Ishikawa (cell line): ENCODE data around the gene STMN1.

Experiments
- CEBPB ChIP-seq: IDR thresholded peaks from 2 replicates; pipeline ENCODE4 v1.6.1; 2012
- CREB1 ChIP-seq: IDR thresholded peaks from 2 replicates; pipeline ENCODE4 v1.6.1; 2012; ENCODE audit warnings: low read depth
- EGR1 ChIP-seq: IDR thresholded peaks from 2 replicates; pipeline ENCODE4 v1.6.1; 2012
- EP300 ChIP-seq: IDR thresholded peaks from 2 replicates; pipeline ENCODE4 v1.6.1; 2012; ENCODE audit warnings: borderline replicate concordance
- FOXM1 ChIP-seq: IDR thresholded peaks from 2 replicates; pipeline ENCODE4 v1.6.1; 2012; ENCODE audit warnings: low read depth, borderline replicate concordance
- NFIC ChIP-seq: IDR thresholded peaks from 2 replicates; pipeline ENCODE4 v1.6.1; 2012
- RAD21 ChIP-seq: IDR thresholded peaks from 2 replicates; pipeline ENCODE4 v1.6.1; 2012; ENCODE audit warnings: low read depth
- TAF1 ChIP-seq: IDR thresholded peaks from 2 replicates; pipeline ENCODE4 v1.6.1; 2012; ENCODE audit warnings: low read depth, mild to moderate bottlenecking
- TCF12 ChIP-seq: IDR thresholded peaks from 2 replicates; pipeline ENCODE4 v1.6.1; 2012; ENCODE audit warnings: low read depth
- TEAD4 ChIP-seq: IDR thresholded peaks from 2 replicates; pipeline ENCODE4 v1.6.1; 2012
- YY1 ChIP-seq: IDR thresholded peaks from 2 replicates; pipeline ENCODE4 v1.6.1; 2012; ENCODE audit warnings: low read depth
- ZBTB7A ChIP-seq: IDR thresholded peaks from 2 replicates; pipeline ENCODE4 v1.6.1; 2012; ENCODE audit warnings: low read depth
- TF ChIP-seq, protein P1 (sequence below): IDR thresholded peaks from 2 replicates; pipeline ENCODE4 v1.6.1; 2012
- TF ChIP-seq, protein P2 (sequence below): IDR thresholded peaks from 2 replicates; pipeline ENCODE4 v1.6.1; 2012
- TF ChIP-seq, protein P3 (sequence below): IDR thresholded peaks from 2 replicates; pipeline ENCODE4 v1.6.1; 2012; ENCODE audit warnings: low read depth, mild to moderate bottlenecking

STMN1 gene

DNA sequence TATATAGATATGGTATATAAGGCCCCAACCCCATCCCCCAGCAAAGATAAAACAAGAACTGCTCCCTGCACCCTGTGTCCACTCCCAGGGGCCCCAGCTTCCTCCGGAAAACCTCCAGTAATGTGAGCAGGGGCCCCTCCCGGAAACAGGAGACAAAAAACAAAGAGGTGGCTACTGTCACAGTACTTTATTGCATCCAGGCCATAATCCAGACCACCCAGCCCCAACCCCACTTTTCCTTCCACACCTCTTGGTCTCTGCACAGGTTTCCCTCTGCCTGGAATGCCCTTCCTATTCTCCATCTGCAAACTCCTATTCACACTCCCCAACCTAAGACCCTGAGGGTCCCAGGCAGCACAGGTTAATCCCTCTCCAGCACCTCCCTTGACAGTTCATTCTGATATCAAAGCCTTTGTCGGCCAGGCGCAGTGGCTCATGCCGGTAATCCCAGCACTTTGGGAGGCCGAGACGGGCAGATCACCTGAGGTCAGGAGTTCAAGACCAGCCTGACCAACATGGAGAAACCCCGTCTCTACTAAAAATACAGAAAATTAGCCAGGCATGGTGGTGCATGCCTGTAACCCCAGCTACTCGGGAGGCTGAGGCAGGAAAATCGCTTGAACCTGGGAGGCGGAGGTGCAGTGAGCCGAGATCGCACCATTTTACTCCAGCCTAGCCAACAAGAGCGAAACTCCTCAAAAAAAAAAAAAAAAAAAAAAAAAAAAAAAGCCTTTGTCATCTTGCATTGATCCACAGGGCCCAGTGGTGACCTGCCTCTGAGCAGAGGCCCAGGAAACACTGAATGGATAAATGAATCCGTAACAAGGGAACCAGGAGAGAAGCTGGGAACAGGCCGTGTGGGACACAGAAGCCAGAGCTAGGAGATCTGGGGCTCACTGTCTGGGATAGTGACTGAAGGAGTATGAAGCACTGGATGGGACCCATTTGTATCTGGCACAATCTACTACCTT is 44.6 kb downstream of the STMN1 start:
- TF ChIP-seq, protein P1, sequence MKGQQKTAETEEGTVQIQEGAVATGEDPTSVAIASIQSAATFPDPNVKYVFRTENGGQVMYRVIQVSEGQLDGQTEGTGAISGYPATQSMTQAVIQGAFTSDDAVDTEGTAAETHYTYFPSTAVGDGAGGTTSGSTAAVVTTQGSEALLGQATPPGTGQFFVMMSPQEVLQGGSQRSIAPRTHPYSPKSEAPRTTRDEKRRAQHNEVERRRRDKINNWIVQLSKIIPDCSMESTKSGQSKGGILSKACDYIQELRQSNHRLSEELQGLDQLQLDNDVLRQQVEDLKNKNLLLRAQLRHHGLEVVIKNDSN, result no peak
- no peak for TF ChIP-seq YY1
- TF ChIP-seq NFIC, result no peak
- TF ChIP-seq EGR1, result no peak
- TF ChIP-seq ZBTB7A, result no peak
- TF ChIP-seq FOXM1, result no peak
- no peak for TF ChIP-seq EP300
- no peak for TF ChIP-seq TAF1

DNA sequence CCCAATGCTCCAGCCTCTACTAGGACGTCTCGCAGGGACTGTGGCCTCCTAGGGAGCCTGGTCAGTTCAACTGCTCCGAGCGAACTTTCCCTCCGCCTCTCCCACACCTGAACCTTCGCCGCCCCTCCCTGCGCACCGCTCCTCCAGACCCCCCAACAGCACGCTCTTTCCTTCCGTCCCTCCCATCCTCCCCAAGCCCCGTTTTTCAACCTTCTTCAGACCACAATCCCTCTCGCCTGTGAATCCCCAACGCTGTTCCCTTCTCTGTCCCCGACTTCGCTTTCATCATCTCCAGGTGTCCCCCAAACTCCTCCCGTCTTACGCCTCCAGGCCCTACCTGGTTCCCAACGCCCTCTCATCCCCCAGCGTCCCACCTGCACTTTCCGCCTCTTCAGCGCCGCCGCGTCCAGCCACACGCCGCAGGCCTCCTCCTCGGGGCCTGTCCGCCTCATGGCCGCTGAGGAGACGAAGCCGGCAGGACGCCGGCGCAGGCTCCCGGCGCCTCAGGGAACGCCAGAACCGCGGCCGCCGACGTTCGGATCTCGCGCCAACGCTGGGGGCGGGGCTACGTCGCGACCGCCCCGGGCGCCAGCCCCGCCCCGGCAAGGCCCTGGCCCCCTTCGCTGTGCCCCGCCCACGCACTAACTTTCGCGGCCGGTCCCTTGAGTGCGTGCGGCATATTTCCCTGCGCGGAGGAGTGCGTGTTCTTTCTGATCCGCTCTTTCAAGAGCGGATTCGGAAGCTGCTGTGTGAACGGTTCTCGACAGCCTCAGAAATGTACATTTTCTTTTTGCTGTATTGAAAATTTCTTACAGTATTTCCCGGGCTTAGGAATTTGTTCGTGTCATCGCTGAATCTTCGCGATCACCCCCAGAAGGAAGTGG is 47.1 kb downstream of the STMN1 start, which contains the start of gene AUNIP:
AUNIP (minus strand) TSS at position 552 of the 884 bp plus-strand sequence; CDS start at position 452, 100 bp downstream.
- no peak; the same call in 1 of the 2 replicates for TF ChIP-seq EP300
- TF ChIP-seq CEBPB, result no peak; the same call in 1 of the 2 replicates
- peak; percentile 79 for TF ChIP-seq TAF1
- TF ChIP-seq, protein P2, sequence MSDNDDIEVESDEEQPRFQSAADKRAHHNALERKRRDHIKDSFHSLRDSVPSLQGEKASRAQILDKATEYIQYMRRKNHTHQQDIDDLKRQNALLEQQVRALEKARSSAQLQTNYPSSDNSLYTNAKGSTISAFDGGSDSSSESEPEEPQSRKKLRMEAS, result peak; percentile 95
- TF ChIP-seq NFIC, result no peak
- TF ChIP-seq, protein P1, result no peak
- peak; percentile 84 for TF ChIP-seq YY1
- TF ChIP-seq TEAD4, result no peak; the same call in 1 of the 2 replicates
- 0 out of 2 replicates have a peak, but pooled peaks have one; percentile 45 for TF ChIP-seq TCF12
- no peak; the same call in 1 of the 2 replicates for TF ChIP-seq ZBTB7A
- peak; percentile 93 for TF ChIP-seq EGR1

DNA sequence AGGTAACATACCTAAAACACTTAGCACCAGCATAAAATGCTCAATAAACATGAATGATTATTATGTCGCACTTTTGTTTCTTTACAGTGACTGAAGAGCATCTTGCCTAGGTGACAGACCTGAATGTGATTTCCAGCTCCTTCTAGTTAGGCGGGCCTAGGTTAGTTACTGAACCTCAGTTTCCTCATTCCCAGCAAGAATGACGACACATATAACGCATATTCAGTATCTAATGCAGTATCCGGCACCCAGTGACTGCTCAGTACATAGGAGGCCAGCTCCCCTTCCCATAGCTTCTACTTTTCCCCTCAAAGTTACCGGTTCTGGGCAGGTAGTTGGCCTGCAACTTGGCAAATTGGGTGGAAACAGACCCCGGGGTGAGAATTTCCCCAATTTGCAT is 47.7 kb downstream of the STMN1 start:
- 0 out of 2 replicates have a peak, but pooled peaks have one; percentile 11 for TF ChIP-seq TEAD4
- no peak for TF ChIP-seq RAD21

DNA sequence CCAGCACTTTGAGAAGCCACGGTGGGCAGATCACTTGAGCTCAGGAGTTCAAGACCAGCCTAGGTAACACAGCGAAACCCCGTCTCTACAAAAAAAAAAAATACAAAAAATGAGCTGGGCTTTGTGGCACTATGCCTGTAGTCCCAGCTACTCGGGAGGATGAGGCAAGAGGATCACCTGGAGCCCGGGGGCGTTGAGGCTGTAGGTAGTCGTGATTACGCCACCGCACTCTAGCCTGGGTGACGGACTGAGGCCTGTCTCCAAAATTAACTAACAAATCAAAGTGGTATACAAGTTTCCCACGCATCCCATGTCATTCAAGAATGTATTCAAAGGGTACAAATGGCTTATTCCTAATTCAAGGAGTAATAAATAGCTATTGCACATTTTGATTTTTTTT is 49.4 kb downstream of the STMN1 start:
- TF ChIP-seq, protein P3, sequence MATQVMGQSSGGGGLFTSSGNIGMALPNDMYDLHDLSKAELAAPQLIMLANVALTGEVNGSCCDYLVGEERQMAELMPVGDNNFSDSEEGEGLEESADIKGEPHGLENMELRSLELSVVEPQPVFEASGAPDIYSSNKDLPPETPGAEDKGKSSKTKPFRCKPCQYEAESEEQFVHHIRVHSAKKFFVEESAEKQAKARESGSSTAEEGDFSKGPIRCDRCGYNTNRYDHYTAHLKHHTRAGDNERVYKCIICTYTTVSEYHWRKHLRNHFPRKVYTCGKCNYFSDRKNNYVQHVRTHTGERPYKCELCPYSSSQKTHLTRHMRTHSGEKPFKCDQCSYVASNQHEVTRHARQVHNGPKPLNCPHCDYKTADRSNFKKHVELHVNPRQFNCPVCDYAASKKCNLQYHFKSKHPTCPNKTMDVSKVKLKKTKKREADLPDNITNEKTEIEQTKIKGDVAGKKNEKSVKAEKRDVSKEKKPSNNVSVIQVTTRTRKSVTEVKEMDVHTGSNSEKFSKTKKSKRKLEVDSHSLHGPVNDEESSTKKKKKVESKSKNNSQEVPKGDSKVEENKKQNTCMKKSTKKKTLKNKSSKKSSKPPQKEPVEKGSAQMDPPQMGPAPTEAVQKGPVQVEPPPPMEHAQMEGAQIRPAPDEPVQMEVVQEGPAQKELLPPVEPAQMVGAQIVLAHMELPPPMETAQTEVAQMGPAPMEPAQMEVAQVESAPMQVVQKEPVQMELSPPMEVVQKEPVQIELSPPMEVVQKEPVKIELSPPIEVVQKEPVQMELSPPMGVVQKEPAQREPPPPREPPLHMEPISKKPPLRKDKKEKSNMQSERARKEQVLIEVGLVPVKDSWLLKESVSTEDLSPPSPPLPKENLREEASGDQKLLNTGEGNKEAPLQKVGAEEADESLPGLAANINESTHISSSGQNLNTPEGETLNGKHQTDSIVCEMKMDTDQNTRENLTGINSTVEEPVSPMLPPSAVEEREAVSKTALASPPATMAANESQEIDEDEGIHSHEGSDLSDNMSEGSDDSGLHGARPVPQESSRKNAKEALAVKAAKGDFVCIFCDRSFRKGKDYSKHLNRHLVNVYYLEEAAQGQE, result no peak
- TF ChIP-seq, protein P1, result no peak
- TF ChIP-seq TEAD4, result no peak
- TF ChIP-seq, protein P2, result no peak
- no peak for TF ChIP-seq YY1
- no peak for TF ChIP-seq FOXM1
- TF ChIP-seq EP300, result no peak
- TF ChIP-seq TCF12, result no peak
- no peak for TF ChIP-seq NFIC
- no peak for TF ChIP-seq TAF1
- no peak for TF ChIP-seq CEBPB
- TF ChIP-seq CREB1, result no peak
- TF ChIP-seq EGR1, result no peak

DNA sequence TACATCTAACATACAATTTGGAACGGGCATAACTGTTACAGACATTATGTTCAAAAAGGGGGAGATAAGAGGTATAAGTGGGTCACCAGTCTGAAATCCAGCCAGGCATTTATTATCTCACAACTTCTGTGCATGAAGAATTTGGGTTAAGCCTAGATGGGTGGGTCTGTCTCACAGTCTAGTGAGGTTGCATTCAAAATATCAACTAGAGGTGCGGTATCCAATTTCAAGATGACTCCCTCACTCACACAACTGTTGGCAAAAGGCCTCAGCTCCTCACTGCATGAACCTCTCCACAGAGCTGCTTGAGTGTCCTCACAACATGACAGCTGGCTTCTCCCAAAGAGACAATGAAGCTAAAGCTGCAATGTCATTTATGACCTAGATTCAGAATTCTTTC is 51.7 kb downstream of the STMN1 start:
- no peak for TF ChIP-seq EGR1
- TF ChIP-seq, protein P1, result no peak
- TF ChIP-seq FOXM1, result no peak
- no peak for TF ChIP-seq ZBTB7A
- TF ChIP-seq RAD21, result no peak
- TF ChIP-seq TEAD4, result no peak
- TF ChIP-seq, protein P3, result no peak
- no peak for TF ChIP-seq TCF12
- TF ChIP-seq, protein P2, result no peak
- no peak for TF ChIP-seq TAF1
- TF ChIP-seq YY1, result no peak
- TF ChIP-seq EP300, result no peak
- no peak for TF ChIP-seq CEBPB
- TF ChIP-seq CREB1, result no peak
- no peak for TF ChIP-seq NFIC
